ENCODE results near the gene NOX4.
"Not testable (repeated sequence)": the region's sequence is repeated elsewhere in the genome, so short reads cannot be mapped to it uniquely, and the experiment has no call there.

Gene NOX4

DNA sequence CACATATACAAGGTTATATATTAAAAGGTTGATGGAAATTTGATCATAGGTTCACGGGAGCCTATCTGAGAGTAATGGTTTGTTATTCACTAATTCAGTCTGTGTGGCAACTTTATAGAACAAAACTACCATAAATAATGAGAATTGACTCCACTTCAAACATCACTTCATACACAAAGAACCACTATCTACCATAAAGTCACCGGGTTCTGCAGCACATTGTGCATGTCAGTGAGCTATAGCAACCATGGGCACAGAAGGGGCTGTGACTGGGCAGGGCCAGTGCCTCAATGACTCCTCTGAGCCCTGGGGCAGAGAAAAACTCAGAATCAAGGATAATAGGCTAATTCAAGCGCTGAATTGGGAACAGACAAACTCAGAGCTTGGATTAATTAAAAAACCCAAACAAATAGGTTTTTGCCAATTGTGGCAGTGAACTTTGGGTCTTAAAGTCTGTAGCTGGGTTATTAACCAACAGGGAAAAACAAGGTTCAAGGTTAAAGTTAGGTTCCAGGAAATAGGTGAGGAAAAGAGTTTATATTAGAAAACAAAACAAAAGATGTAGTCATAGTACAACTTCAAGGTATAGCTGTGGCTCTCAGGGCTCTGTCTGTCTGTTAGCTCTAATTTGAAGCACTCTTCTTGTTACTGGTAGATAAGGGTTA, 181.7 kb downstream of the NOX4 start:
- DNase-seq (ENCODE audit: low spot score): not testable (repeated sequence)

DNA sequence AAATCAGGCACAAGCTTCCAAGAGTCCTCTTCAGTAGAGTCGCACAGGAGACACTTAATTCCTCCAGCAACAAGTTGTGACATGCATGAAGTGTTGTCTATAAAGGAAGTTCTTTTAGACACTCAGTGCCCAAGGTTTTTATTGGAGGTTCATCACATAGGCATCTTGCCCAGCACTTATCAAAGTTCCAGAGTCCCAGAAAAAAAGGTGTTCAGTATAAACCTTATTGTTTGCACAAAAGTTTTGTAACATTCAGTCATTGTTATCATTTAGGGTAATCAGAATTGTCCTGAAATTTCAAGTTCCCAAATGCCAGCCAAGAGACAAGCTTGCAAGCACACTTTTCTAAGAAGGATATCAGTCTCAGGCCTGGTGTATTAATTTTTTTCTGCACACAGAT, 182.9 kb downstream of the NOX4 start:
- DNase-seq (ENCODE audit: low spot score): not testable (repeated sequence)

DNA sequence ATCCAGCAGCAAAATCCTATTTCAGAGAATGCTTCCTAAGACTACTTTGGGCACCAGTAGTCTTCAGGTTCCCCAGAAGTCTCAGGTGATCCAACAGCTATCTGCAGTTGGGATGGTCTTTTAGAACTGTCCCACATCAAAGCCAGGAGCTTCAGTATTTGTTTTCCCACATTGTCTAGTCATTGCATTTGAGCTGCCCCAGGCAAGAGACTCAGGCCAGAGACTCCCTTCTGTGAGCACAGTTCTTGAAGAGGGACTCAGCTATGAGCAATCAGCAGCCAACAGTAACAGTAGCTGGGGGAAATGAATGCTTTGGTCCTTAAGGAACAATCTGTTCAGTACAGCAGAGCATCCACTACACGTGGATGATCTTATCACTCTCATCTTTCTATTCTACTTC, 188.1 kb downstream of the NOX4 start:
- DNase-seq (ENCODE audit: low spot score): not testable (repeated sequence)

DNA sequence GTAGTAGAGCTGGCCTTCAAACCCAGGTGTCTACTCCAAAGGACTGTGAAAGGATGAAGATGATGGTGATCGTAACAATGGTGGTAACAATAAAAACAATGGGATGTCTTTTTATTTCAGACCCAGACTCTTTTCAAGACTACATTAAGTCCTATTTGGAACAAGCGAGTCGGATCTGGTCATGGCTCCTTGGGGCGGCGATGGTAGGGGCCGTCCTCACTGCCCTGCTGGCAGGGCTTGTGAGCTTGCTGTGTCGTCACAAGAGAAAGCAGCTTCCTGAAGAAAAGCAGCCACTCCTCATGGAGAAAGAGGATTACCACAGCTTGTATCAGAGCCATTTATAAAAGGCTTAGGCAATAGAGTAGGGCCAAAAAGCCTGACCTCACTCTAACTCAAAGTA, 196.2 kb downstream of the NOX4 start:
- DNase-seq (ENCODE audit: low spot score): not testable (repeated sequence)

DNA sequence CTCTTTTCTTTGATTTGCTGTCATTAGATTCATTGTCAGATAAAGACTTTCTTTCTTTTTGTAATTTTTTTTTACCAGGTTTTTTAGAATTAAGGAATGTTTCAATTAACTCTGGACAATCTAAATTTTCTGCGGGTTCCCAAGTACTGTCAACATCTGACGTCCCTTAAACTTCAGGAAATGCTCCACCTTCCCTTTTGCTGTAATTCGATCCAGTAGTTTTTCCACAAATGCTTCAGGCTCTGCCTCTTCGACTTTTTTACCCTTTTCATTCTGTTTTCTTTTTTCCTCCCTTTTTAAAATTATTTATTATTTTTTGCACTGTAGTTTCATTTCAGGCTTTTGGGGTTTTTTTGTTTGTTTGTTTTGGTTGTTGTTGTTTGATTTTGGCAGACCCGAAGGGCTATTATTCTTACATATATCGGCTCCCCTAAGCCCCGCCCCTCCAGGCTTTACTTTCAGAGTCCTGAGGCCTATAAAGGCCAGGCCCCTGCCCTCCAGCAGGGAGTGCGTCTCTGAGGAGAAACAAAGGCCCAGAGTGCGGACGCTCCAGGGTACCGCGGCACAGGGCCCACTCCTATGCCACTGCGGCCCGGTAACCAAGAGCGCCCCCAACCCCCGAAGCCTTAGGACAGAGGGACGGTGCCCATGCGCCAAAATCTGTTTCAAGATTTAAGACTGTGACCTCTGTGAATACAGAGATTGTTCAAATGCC, 197.1 kb downstream of the NOX4 start:
- DNase-seq (ENCODE audit: low spot score): no peak

DNA sequence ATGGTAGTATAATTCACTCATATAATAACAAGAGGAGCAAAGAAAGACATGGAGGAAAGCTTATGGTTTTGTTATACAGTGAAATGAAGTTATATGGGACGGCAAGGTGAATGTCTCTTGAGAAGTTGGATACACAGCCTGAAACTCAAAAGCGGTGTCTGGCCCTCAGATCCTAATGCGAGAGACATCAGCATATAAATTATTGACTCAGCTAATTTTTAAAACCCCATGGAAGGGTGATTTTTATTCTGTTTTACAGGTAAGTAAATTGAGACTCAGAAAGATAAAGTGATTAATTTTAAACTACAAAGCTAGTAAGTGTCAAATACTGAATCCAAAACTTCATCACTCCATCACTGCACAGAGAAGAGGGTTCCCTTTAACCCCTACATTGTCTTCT, 203.2 kb downstream of the NOX4 start:
- not testable (repeated sequence) for DNase-seq (ENCODE audit: low spot score)

DNA sequence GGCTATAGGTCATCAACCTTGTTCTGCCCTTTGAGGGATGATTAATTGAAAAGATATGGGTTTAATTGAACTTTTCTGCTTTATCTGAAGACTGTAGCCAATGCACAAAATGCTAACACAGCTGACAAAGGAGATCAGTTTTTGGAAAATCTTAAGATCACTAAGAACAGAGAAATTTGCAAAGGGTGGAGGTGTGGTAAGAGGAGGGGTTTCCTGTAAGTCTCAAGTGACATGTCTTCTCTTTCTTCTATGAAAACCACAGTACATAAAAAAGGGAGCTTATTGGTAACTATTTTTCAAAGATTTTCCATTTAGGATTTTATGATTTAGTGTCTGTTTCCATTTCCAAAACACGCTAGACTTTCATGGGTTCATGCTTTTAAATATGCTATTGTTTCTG, 204.6 kb downstream of the NOX4 start:
- DNase-seq (ENCODE audit: low spot score): not testable (repeated sequence)

DNA sequence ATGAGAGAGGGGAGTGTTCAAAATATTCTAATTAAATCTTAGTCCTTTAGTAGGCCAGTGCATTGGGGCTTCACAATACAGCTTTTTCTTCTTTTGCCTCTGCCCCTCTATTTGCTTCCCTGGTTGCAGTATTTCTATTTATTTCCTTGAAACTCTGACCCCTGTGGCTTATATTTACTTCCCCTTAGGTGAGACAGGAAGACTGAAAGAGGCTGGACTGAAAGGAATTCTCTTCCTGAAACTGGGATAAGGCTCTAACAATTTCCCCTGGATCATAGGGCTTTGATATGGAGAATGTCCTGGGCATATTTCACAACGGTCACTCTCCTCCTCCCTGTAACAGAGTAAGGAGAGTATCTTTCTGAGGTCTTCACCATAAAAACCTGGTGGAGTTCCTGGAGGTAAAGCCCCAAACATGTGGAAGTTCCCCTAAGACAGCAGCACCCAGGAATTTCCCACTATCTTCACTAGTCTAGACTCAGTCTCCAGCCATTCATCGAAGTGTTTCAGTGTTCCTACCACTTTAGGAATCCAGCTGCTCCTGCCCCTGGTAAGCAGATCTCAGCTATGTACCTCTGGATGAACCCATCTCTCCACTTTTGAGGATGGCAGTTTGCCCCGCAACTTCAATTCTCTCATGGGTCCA, 210.0 kb downstream of the NOX4 start:
- not testable (repeated sequence) for DNase-seq (ENCODE audit: low spot score)

DNA sequence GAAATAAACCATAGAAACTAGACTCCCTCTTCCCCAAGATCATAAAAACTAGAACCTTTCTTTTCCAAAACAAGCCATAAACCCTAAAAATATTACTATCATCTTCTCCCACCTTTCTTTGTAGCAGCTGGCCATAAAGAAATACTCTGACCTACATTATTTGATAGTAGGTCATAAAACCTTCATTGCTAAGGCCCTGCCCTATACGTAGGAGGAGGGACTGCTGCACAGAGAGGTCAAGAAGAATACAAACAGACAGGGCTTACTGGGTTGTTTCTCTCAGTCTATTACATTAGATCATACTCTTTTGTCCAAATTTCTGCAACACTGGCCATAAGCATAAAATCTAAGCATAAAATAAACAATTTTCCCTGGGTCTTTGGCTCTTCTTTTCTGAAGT, 212.0 kb downstream of the NOX4 start:
- no peak for DNase-seq (ENCODE audit: low spot score)

DNA sequence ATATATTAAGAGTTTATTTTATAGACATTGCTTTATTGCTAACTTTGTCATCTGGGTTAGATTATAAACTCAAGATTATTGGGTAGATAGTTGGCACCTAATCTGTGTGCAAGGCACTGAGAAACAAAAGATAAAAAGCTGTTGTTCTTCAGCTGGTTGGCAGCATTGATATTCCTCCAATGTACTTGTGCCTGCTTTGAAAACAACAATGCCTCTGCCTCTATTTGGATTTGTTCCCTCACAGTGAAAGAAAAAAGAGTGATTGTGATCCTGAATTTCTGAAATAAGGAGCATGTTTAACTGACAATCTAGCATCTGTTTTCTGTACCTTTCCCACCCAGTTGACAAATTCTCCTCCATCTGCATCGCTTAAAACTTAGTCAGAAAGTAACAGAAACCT, 215.2 kb downstream of the NOX4 start:
- no peak for DNase-seq (ENCODE audit: low spot score)
